HG02852 (cell line): ENCODE results near the gene OR5H14.
"Not testable (repeated sequence)": the region's sequence is repeated elsewhere in the genome, so short reads cannot be mapped to it uniquely, and the experiment has no call there.

Source experiments
- ATAC-seq: cut with Tn5 transposase; IDR thresholded peaks from one replicate; pipeline ENCODE4 v1.9.1; 2021; ENCODE audit warnings: mild to moderate bottlenecking, moderate library complexity; ENCODE audit not compliant: unreplicated experiment

OR5H14 gene

GRCh38 chr3:98196293-98196692 lies 49.0 kb downstream of the OR5H14 start:
- not testable (repeated sequence) for ATAC-seq

GRCh38 chr3:98199020-98199419 lies 51.7 kb downstream of the OR5H14 start:
- ATAC-seq: no peak
